K562 (cell line): ENCODE results near the gene SLC45A3. TPM values are rescaled to one million over a fixed set of nuclear protein-coding genes. Genes with fewer than 3 reads are reported as not detected.

Experiments
- ATF4 ChIP-seq: fragments of 450-650 bp; formaldehyde crosslinking; IDR thresholded peaks from 2 replicates; pipeline ENCODE4 v1.4.0; 2022; ENCODE audit warnings: mild to moderate bottlenecking, moderate library complexity
- CHAMP1 ChIP-seq: fragments of 450-650 bp; IDR thresholded peaks from 2 replicates; pipeline ENCODE4 v1.6.1; 2016; ENCODE audit warnings: mild to moderate bottlenecking
- EWSR1 ChIP-seq: fragments of 450-650 bp; IDR thresholded peaks from 2 replicates; pipeline ENCODE4 v1.6.1; 2018; ENCODE audit warnings: borderline replicate concordance, mild to moderate bottlenecking, low read depth, moderate library complexity; ENCODE audit not compliant: partially characterized antibody
- GABPB2 ChIP-seq: fragments of 250-450 bp; sonication (Bioruptor Pico); conservative IDR thresholded peaks from 2 replicates; pipeline ENCODE4 v1.5.1; 2021; ENCODE audit warnings: mild to moderate bottlenecking
- ILK ChIP-seq: fragments of 450-650 bp; IDR thresholded peaks from 2 replicates; pipeline ENCODE4 v1.6.1; 2016; ENCODE audit warnings: missing genetic modification characterization, low read depth, mild to moderate bottlenecking, missing compliant biosample characterization, moderate library complexity, borderline replicate concordance
- KLF1 ChIP-seq: fragments of 450-650 bp; IDR thresholded peaks from 2 replicates; pipeline ENCODE4 v1.6.1; 2016; ENCODE audit warnings: missing genetic modification characterization, missing compliant biosample characterization
- KLF13 ChIP-seq: fragments of 450-650 bp; IDR thresholded peaks from 2 replicates; pipeline ENCODE4 v1.6.1; 2016; ENCODE audit warnings: missing genetic modification characterization, low read depth, mild to moderate bottlenecking, missing compliant biosample characterization, moderate library complexity, borderline replicate concordance
- MAFG ChIP-seq: fragments of 450-650 bp; conservative IDR thresholded peaks from 2 replicates; pipeline ENCODE4 v1.6.1; 2016; ENCODE audit warnings: missing genetic modification characterization, missing compliant biosample characterization
- MBD1 ChIP-seq: fragments of 250-450 bp; sonication (Bioruptor Pico); IDR thresholded peaks from 2 replicates; pipeline ENCODE4 v1.8.0; 2022; ENCODE audit warnings: inconsistent platforms
- MCM7 ChIP-seq, 2 experiments: fragments of 450-650 bp; IDR thresholded peaks; 2 replicates each; pipeline ENCODE4 v1.6.1; 2016 to 2018
- PTTG1 ChIP-seq: fragments of 450-650 bp; IDR thresholded peaks from 2 replicates; pipeline ENCODE4 v1.6.1; 2016; ENCODE audit warnings: low read depth, mild to moderate bottlenecking, missing genetic modification characterization, missing compliant biosample characterization
- TAF9B ChIP-seq: fragments of 450-650 bp; IDR thresholded peaks from 2 replicates; pipeline ENCODE4 v1.6.1; 2018; ENCODE audit warnings: mild to moderate bottlenecking; ENCODE audit not compliant: partially characterized antibody
- TFAP4 ChIP-seq: sonication (generic); formaldehyde crosslinking; IDR thresholded peaks from 2 replicates; pipeline ENCODE4 v1.8.0; 2022; ENCODE audit warnings: missing genetic modification reagents, mild to moderate bottlenecking, moderate library complexity, borderline replicate concordance
- XRCC4 ChIP-seq: IDR thresholded peaks from one replicate; pipeline ENCODE4 v1.6.1; 2011; ENCODE audit not compliant: insufficient read depth, insufficient read length; ENCODE audit errors: extremely low read depth
- ZBTB34 ChIP-seq: fragments of 250-450 bp; sonication (Bioruptor Pico); IDR thresholded peaks from 2 replicates; pipeline ENCODE4 v1.8.0; 2021; ENCODE audit warnings: mild to moderate bottlenecking, moderate library complexity
- ZEB2 ChIP-seq: fragments of 450-650 bp; IDR thresholded peaks from 2 replicates; pipeline ENCODE4 v1.6.1; 2016
- ZKSCAN8 ChIP-seq: fragments of 200-800 bp; sonication (Bioruptor generic); IDR thresholded peaks from 2 replicates; pipeline ENCODE4 v1.6.1; 2016; ENCODE audit warnings: missing genetic modification characterization, missing compliant biosample characterization
- ZNF280B ChIP-seq: fragments of 250-450 bp; sonication (Bioruptor Pico); IDR thresholded peaks from 2 replicates; pipeline ENCODE4 v1.5.1; 2021; ENCODE audit warnings: mild to moderate bottlenecking
- polyA plus RNA-seq, 8 experiments: library from polyadenylated mRNA; depleted of rRNA in 4 of 8; stranded (reverse) in 5 of 8; unstranded in 3 of 8; fragments of >200 nt; fragmentation: Nextera tagmentation in 2 of 8; fragmentation: Illumina TruSeq in 1 of 8; extraction: Ambion mirVana in 2 of 8; extraction: Trizol in 1 of 8; gene quantifications; 2 replicates each; pipeline versions ENCODE4 v1.2.1 to v1.2.3, GENCODE V29; 2011 to 2014; ENCODE audit warnings: inconsistent platforms in 1 of 8, missing spikeins in 1 of 8
- total RNA-seq, 7 experiments: library from RNA; depleted of rRNA in 6 of 7; stranded (reverse); fragments of >200 nt in 6 of 7; fragmentation: Illumina TruSeq in 2 of 7; extraction: Trizol in 2 of 7; gene quantifications; 2 replicates each; pipeline versions ENCODE4 v1.2.1 to v1.2.3, GENCODE V29; 2011 to 2021; ENCODE audit warnings: low replicate concordance in 1 of 7

Gene SLC45A3
- total and polyA plus RNA-seq, 9 of the 15 experiments (the other 6 are each of a cell fraction or from before 2014, with no cell fraction given) = 0.06 to 3.3 (median 1.3) TPM

GRCh38 chr1:205678286-205679111, 1.8 kb downstream of the SLC45A3 start (continued):
- TF ChIP-seq ZKSCAN8 (CRISPR knock-in tag) (peak; percentile 91), TAF9B (peak; percentile 100), EWSR1 (no peak), KLF13 (tag) (peak; percentile 89; the same call in 1 of the 2 replicates), GABPB2 (CRISPR knock-in tag) (no peak), MBD1 (no peak), ZBTB34 (CRISPR knock-in tag) (no peak), KLF1 (tag) (peak; percentile 64; the same call in 1 of the 2 replicates), ZEB2 (peak; percentile 71), ILK (tag) (no peak), MAFG (tag) (peak; percentile 98), XRCC4 (no peak), MCM7 (IDR thresholded peaks at IDR 0.05) (no peak), TFAP4 (peak; percentile 100), ATF4 (peak; percentile 38; the same call in 1 of the 2 replicates), PTTG1 (tag) (no peak), ZNF280B (CRISPR knock-in tag) (no peak), CHAMP1 (peak; percentile 71; the same call in 1 of the 2 replicates)
